HL-60/S4 treated with retinoic acid at 250 ng/mL for 4 days and 3 days (cell line): Measurements from ENCODE around the gene MLNR.

Source experiments
- in situ Hi-C: fragments of 300-500 bp; cut with MboI; formaldehyde crosslinking; loops from 2 replicates; pipeline ENCODE4 v1.7.0; 2022; ENCODE audit warnings: low sequenced_read_pairs

MLNR gene

GRCh38 chr13:49225223-49226042 is 5.3 kb downstream of the MLNR start:
- in situ Hi-C loops: no loop called here

DNA sequence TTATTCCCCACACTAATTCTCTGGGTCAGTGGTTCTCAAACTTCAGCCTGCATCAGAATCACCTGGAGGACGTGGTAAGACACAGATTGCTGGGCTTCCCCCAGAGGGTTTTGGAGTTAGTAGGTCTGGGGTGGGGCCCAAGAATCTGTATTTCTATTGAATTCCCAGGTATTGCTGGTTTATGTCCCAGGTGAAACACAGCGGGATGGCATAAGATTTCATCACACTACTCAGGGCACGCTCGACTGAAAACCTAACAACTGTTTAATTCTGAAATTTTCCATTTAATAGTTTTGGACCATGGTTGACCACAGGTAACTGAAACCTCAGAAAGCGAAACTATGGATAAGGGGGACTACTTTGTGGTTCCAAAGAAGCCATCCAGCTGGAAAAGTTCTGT is 6.5 kb downstream of the MLNR start:
- in situ Hi-C loops: no loop called here

GRCh38 chr13:49234741-49235140 is 14.6 kb downstream of the MLNR start:
- in situ Hi-C loops: no loop called here

DNA sequence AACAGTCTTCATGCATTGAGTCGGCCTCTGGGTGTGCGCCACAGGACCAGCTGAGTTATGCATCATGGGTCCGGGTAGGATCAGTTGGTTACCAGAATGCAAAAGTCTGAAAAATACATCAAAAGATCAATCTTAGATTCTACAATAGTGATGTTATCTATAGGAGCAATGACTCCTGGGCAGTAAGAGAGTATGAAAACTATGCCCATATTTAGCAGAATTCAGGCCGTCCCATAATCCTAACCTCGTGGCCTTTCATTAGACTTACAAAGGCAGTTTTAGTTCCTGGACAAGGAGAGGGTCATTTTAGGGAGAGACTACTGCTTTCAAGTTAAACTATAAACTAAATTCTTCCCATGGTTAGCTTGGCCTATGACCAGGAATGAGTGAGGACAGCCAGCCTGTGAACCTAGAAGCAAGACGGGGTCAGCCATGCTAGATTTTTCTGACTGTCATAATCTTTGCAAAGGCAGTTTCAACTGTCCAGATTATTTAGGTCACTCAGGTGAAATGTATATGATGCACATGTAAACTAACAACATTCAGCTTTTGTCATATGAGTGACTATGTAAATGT is 15.8 kb downstream of the MLNR start:
- in situ Hi-C loops: no loop called here

DNA sequence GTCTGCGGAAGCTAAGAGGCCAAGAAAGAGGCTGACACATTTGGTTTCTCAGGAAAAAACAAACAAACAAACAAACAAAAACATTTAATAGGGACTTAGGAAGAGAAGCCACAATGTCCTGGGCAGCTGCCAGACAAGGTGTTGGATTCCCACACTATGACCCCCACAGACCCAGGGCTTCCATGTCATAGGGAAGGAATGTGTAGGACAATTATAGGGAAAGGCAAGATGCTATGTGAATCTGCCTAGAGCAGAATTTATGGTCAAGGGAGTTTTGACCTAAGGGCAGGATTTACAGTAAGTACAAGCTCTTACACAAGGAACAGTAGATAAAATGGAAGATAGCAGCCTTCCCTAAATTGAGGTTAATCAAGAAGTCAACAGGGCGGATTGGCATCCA is 18.5 kb downstream of the MLNR start:
- in situ Hi-C loops: no loop called here

- in situ Hi-C loops: no loop called here
These were observed 19.9 kb downstream of the MLNR start for GRCh38 chr13:49240017-49240416.

- in situ Hi-C loops: no loop called here
These were observed 21.2 kb downstream of the MLNR start for GRCh38 chr13:49241296-49241695.

- in situ Hi-C loops: no loop called here
These were observed 25.0 kb downstream of the MLNR start for GRCh38 chr13:49245101-49245500.

GRCh38 chr13:49246850-49247642 is 26.9 kb downstream of the MLNR start:
- in situ Hi-C loops: no loop called here

DNA sequence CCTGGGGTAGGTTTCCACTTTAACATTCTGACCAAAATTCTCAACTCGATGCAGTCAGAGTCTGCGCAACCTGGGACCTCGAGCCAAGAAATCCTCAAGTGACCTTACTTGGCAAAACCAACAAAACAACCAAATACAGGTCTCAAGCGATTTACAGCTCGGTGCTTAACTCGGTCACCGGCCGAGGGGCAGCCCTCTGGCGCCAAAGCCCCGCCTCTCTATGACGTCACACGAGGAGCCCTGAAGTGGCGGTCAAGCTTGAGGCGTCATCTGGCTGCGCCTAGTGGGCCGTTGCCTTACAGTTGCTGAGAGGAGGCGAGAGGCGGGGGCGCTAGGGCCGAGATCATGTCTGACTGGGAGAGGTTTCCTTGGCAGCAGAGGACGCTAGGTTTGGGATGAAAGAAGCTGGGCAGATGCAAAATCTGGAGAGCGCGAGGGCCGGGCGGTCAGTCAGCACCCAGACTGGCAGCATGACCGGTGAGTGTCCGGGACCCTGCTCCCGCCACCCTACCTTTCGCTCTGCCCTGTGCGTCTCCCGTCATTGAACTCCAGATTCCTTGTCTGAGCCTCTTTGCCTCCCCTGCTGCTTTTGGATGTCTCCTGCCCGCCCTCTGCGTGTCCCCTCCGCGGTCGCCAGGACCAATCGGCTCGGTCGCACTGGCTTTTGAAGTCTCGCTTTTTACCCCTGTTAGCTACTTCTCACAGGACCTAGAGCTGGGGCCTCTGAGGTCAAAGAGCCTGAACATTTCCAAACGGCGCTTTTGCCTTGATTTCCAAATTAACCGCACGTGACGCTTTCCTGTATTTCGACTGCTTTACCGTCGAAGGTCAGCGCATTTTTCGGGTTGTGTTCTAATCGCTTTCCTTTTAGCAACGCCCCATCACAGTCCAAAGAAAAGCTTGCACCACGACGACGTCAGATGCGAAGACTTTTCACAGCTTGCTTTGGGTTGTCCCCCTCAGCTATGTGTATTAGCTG is 27.8 kb downstream of the MLNR start, which contains the start of gene CDADC1:
Gene CDADC1 (plus strand): TSS at position 283 of the 979 bp plus-strand sequence. CDS start 113 bp downstream, at position 396.
- in situ Hi-C loops: no loop called here

GRCh38 chr13:49248622-49249002 is 28.5 kb downstream of the MLNR start:
- in situ Hi-C loops: no loop called here

DNA sequence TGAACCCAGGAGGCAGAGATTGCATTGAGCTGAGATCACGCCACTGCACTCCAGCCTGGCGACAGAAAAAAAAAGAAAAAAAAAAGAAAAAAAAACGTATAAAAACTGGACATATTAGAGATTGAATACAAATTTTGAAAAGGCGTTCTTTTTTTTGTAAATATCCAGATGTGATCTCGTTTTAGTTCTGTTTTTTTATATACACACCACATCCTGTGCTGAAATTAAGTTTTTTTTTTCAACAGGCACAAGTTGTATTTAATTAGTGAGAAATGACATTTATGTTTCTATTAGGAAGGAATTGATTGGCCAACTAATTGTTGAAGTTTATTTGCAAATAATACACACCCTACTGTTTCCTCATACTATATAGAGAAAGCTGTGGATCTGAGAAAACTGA is 31.2 kb downstream of the MLNR start:
- in situ Hi-C loops: no loop called here

DNA sequence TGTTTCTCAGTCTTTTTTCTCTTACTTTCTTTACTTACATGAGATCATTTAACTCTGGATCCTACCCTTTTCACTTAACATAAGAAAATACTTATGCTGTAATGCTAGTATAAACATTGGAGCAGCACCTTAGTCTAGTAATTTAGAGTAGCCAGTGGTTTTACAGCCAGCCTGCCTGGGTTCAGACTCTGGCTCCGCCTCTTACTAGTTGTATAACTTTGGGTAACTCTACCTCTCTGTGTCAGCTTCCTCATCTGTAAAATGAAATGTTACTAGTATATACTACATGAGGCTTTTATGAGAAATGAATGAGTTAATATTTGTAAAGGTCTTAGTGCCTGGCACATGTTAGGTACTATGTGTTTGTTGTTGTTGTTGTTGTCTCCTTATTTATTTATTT is 33.2 kb downstream of the MLNR start:
- in situ Hi-C loops: no loop called here

DNA sequence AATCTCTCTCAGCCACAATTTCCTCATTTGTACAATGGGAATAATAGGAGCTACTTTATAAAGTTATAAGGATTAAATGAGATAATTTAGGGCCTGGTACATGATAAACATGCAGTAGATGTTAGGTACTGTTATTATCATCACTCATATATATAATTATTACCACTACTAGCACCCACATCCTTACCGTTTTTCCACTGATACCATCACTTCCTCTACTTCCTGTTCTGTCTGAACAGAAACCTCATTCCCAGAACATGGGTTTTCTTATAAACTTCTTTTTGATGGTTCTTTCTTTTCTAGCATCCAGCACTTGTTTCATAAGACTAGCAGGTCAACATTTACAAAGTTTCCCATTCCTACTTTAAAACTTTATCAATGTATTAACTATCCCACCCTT is 33.9 kb downstream of the MLNR start:
- in situ Hi-C loops: no loop called here

- in situ Hi-C loops: no loop called here
These were observed 36.7 kb downstream of the MLNR start for GRCh38 chr13:49256841-49257240.

- in situ Hi-C loops: no loop called here
These were observed 38.1 kb downstream of the MLNR start for GRCh38 chr13:49258089-49258796.

GRCh38 chr13:49259586-49259985 is 39.4 kb downstream of the MLNR start:
- in situ Hi-C loops: no loop called here

GRCh38 chr13:49262634-49263033 is 42.5 kb downstream of the MLNR start:
- in situ Hi-C loops: no loop called here

- in situ Hi-C loops: no loop called here
These were observed 45.7 kb downstream of the MLNR start for GRCh38 chr13:49265822-49266221.

DNA sequence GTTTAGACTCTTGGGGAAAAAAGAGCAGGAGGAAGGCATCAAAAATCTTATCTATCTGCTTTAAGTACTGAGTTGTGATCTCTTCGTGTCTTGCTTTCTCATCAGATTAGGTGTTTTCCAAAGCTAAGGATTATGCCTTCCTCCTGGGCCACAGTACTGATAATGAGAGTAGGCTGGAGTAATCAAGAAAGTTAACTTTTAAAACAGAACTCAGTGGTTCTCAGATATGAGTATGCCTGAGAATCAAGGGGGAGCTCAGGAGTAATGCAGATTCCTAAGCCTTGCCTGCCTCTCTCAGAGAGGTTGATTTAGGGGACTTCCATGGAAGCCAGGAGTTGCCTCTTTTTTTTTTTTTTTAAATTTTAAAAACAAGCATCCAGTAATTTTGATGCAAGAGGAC is 51.1 kb downstream of the MLNR start:
- in situ Hi-C loops: no loop called here
